Cardiac muscle cell (in vitro differentiated cells and primary cell): ENCODE results near the gene TAC3. TPM values are rescaled to one million over a fixed set of nuclear protein-coding genes. Genes with fewer than 3 reads are reported as not detected.
"Not testable (repeated sequence)": the region's sequence is repeated elsewhere in the genome, so short reads cannot be mapped to it uniquely, and the experiment has no call there.

ENCODE experiments used
- DNase-seq, 2 donors: peaks; one replicate each; pipeline versions ENCODE4 v3.0.0 to v3.0.0-alpha.2; 2010 to 2017; ENCODE audit warnings: low read depth in 1 of 2, low spot score in 1 of 2
- H3K27ac ChIP-seq: fragments of 200-600 bp; sonication (generic); 2 replicates; pipeline ENCODE4 v1.5.1; 2016
- H3K27me3 ChIP-seq: fragments of 200-600 bp; sonication (generic); 2 replicates; pipeline ENCODE4 v1.6.0; 2016; ENCODE audit warnings: control low read depth
- H3K36me3 ChIP-seq: fragments of 200-600 bp; sonication (generic); 2 replicates; pipeline ENCODE4 v1.5.1; 2016; ENCODE audit warnings: control low read depth
- H3K4me1 ChIP-seq: fragments of 200-600 bp; sonication (generic); 2 replicates; pipeline ENCODE4 v1.8.1; 2017; ENCODE audit warnings: low read depth, mild to moderate bottlenecking, mixed run types
- H3K4me3 ChIP-seq: fragments of 200-600 bp; sonication (generic); 2 replicates; pipeline ENCODE4 v1.5.1; 2016; ENCODE audit warnings: mild to moderate bottlenecking
- H3K9me3 ChIP-seq: fragments of 200-600 bp; sonication (generic); 2 replicates; pipeline ENCODE4 v1.5.1; 2017; ENCODE audit warnings: low read depth, mild to moderate bottlenecking, control low read depth
- CTCF ChIP-seq: IDR thresholded peaks from 2 replicates; pipeline ENCODE4 v1.5.1; 2012; ENCODE audit warnings: low read depth, mild to moderate bottlenecking, low read length
- polyA plus RNA-seq: library from polyadenylated mRNA; unstranded; fragments of >200 nt; fragmentation: Nextera tagmentation; extraction: Ambion mirVana; gene quantifications from 2 replicates; pipeline ENCODE4 v1.2.1, GENCODE V29; 2016
- total RNA-seq: library from RNA; depleted of rRNA; stranded (reverse); fragments of >200 nt; gene quantifications from 2 replicates; pipeline ENCODE4 v1.2.3, GENCODE V29; 2016

The TAC3 gene
- total and polyA plus RNA-seq, 2 experiments from 2014 or later, result 3.5 to 5.7 TPM

- peaks cover 16% of the 10 kb centered on the region for H3K4me1 ChIP-seq
- no peak for TF ChIP-seq CTCF
- no peaks in the 10 kb centered on the region for H3K9me3 ChIP-seq
- no peaks in the 10 kb centered on the region for H3K27me3 ChIP-seq
- no peak for DNase-seq
- no peaks in the 10 kb centered on the region for H3K36me3 ChIP-seq
- H3K27ac ChIP-seq, result no peak overlapping the region
- no peak overlapping the region for H3K4me3 ChIP-seq
Measured at GRCh38 chr12:57025196-57025595, 8.9 kb upstream of the TAC3 start.

- not testable (repeated sequence) for H3K27me3 ChIP-seq, H3K27ac ChIP-seq, H3K9me3 ChIP-seq, H3K36me3 ChIP-seq, DNase-seq, H3K4me1 ChIP-seq, H3K4me3 ChIP-seq
Measured at GRCh38 chr12:57022324-57022723, 6.0 kb upstream of the TAC3 start.

GRCh38 chr12:57019983-57020719, 3.8 kb upstream of the TAC3 start:
- Histone ChIP-seq H3K27me3 (no peaks in the 10 kb centered on the region), H3K9me3 (no peaks in the 10 kb centered on the region), H3K36me3 (no peaks in the 10 kb centered on the region), H3K27ac (no peak overlapping the region), H3K4me1 (no peaks in the 10 kb centered on the region), H3K4me3 (no peak overlapping the region)
- no peak for TF ChIP-seq CTCF
- DNase-seq, result no peak

- DNase-seq, result no peak
- no peaks in the 10 kb centered on the region for H3K4me1 ChIP-seq
- H3K27me3 ChIP-seq, result no peaks in the 10 kb centered on the region
- H3K9me3 ChIP-seq, result no peaks in the 10 kb centered on the region
- no peak overlapping the region for H3K4me3 ChIP-seq
- H3K27ac ChIP-seq, result no peak overlapping the region
- TF ChIP-seq CTCF, result no peak
- H3K36me3 ChIP-seq, result no peaks in the 10 kb centered on the region
Measured at GRCh38 chr12:57018906-57019305, 2.6 kb upstream of the TAC3 start.

- H3K27me3 ChIP-seq, DNase-seq, H3K4me1 ChIP-seq, H3K4me3 ChIP-seq, H3K27ac ChIP-seq, H3K9me3 ChIP-seq, H3K36me3 ChIP-seq: not testable (repeated sequence)
Measured at GRCh38 chr12:57018353-57018752, 2.0 kb upstream of the TAC3 start.

- DNase-seq, result no peak
- Histone ChIP-seq H3K36me3 (no peaks in the 10 kb centered on the region), H3K4me1 (peaks cover 11% of the 10 kb centered on the region), H3K9me3 (no peaks in the 10 kb centered on the region), H3K27ac (no peak overlapping the region), H3K4me3 (no peak overlapping the region), H3K27me3 (no peaks in the 10 kb centered on the region)
- no peak for TF ChIP-seq CTCF
Measured at GRCh38 chr12:57012600-57013465, 3.5 kb downstream of the TAC3 start.
